PFSK-1 (cell line): ENCODE data around the gene HEPN1.

Experiments
- FOXP2 ChIP-seq: optimal IDR thresholded peaks from 2 replicates; pipeline ENCODE3; 2011; ENCODE audit warnings: borderline replicate concordance, control low read depth, inconsistent platforms; ENCODE audit not compliant: insufficient read depth; ENCODE audit errors: extremely low read length, extremely low read depth
- POLR2AphosphoS5 ChIP-seq: IDR thresholded peaks from 2 replicates; pipeline ENCODE4 v1.6.1; 2012; ENCODE audit warnings: low read depth, mild to moderate bottlenecking, control low read depth, low read length, moderate library complexity
- SIN3A ChIP-seq: IDR thresholded peaks from 2 replicates; pipeline ENCODE4 v1.6.1; 2012; ENCODE audit warnings: mild to moderate bottlenecking, low read length, moderate library complexity, borderline replicate concordance; ENCODE audit not compliant: insufficient read depth
- TAF1 ChIP-seq: IDR thresholded peaks from 2 replicates; pipeline ENCODE4 v1.6.1; 2012; ENCODE audit warnings: low read length, control low read depth, borderline replicate concordance; ENCODE audit not compliant: insufficient read depth
- TF ChIP-seq, protein P1 (sequence below), 2 experiments: IDR thresholded peaks; 2 replicates each; pipeline versions ENCODE4 v1.6.1 to v1.8.0; 2011 to 2012; ENCODE audit warnings: low read depth in 2 of 2, low read length in 2 of 2, control low read depth in 1 of 2, inconsistent platforms in 1 of 2, mild to moderate bottlenecking in 1 of 2, moderate library complexity in 1 of 2; ENCODE audit not compliant: insufficient read depth in 1 of 2

DNA sequence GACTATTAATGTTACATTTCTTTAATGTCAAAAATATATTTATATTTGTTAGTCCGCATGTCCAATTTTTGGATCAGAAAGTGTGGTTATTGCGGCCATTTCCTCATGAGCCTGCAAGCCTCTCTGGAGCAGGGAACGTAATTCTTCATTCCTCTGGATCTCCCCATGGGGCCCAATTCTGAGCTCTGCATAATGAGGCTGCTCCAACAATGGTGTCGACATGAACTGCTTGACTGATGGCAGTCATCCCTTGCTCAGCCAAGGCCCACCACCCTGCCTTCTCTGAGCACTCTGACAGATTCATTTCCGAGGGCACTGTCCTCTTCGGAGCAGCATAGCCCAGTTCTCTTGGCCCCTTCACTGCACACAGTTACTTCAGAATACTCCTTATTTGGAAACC lies 19.9 kb downstream of the HEPN1 start:
- TF ChIP-seq POLR2AphosphoS5: no peak
- no peak for TF ChIP-seq FOXP2
- TF ChIP-seq, protein P1, sequence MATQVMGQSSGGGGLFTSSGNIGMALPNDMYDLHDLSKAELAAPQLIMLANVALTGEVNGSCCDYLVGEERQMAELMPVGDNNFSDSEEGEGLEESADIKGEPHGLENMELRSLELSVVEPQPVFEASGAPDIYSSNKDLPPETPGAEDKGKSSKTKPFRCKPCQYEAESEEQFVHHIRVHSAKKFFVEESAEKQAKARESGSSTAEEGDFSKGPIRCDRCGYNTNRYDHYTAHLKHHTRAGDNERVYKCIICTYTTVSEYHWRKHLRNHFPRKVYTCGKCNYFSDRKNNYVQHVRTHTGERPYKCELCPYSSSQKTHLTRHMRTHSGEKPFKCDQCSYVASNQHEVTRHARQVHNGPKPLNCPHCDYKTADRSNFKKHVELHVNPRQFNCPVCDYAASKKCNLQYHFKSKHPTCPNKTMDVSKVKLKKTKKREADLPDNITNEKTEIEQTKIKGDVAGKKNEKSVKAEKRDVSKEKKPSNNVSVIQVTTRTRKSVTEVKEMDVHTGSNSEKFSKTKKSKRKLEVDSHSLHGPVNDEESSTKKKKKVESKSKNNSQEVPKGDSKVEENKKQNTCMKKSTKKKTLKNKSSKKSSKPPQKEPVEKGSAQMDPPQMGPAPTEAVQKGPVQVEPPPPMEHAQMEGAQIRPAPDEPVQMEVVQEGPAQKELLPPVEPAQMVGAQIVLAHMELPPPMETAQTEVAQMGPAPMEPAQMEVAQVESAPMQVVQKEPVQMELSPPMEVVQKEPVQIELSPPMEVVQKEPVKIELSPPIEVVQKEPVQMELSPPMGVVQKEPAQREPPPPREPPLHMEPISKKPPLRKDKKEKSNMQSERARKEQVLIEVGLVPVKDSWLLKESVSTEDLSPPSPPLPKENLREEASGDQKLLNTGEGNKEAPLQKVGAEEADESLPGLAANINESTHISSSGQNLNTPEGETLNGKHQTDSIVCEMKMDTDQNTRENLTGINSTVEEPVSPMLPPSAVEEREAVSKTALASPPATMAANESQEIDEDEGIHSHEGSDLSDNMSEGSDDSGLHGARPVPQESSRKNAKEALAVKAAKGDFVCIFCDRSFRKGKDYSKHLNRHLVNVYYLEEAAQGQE (IDR thresholded peaks at IDR 0.05; ENCODE audit: insufficient read depth in 1 of 2, low read depth in 2 of 2, low read length in 2 of 2): no peak
- no peak for TF ChIP-seq TAF1
- no peak for TF ChIP-seq SIN3A
